Adipose tissue (tissue), 3 donors: Measurements from ENCODE around the gene LHX3. TPM values are rescaled to one million over a fixed set of nuclear protein-coding genes. Genes with fewer than 3 reads are reported as not detected.
"Not testable (repeated sequence)": the region's sequence is repeated elsewhere in the genome, so short reads cannot be mapped to it uniquely, and the experiment has no call there.

Experiments used
- H3K27ac ChIP-seq: one replicate; pipeline ENCODE4 v1.5.1; 2013; ENCODE audit warnings: low read depth, low read length
- WGBS, 3 donors: extraction: QIAGEN DNeasy Blood & Tissue Kit; methylation state at CpG; one replicate each; pipeline ENCODE4 v1.1.7; 2013; 5-methylcytosine and 5-hydroxymethylcytosine counted together
- polyA plus RNA-seq, 3 donors: library from polyadenylated mRNA; stranded (reverse); fragments of 200-250 nt; gene quantifications; one replicate each; pipeline ENCODE4 v1.2.3, GENCODE V29; 2013
- donor health status: healthy with polysubstance abuse.
- donor health status: Bipolar disorder and iron deficiency.
- donor health status: healthy.

The LHX3 gene
- polyA plus RNA-seq, 3 donors: 0.02 TPM; not detected in 2

- no peak overlapping the region for H3K27ac ChIP-seq
- 77 to 80% (median 79%) methylated on average over 23 to 24 of the region's 24 CpGs for WGBS, 3 donors
Measured at GRCh38 chr9:136153381-136154065, 51.4 kb downstream of the LHX3 start.

GRCh38 chr9:136152931-136153330 is 52.0 kb downstream of the LHX3 start:
- H3K27ac ChIP-seq: no peak overlapping the region
- 90 to 95% (median 91%) methylated on average over 12 of the region's 12 CpGs for WGBS, 3 donors

- 75 to 85% (median 84%) methylated on average over 4 of the region's 4 CpGs for WGBS, 3 donors
- no peak overlapping the region for H3K27ac ChIP-seq
Measured at GRCh38 chr9:136152543-136152866, 52.4 kb downstream of the LHX3 start.

GRCh38 chr9:136151848-136152542 is 52.9 kb downstream of the LHX3 start:
- no peak overlapping the region for H3K27ac ChIP-seq
- WGBS, 3 donors: 80 to 93% (median 84%) methylated on average over 27 of the region's 27 CpGs

GRCh38 chr9:136151214-136151804 is 53.6 kb downstream of the LHX3 start:
- H3K27ac ChIP-seq: no peak overlapping the region
- WGBS, 3 donors: 51 to 68% (median 51%) methylated on average over 25 of the region's 25 CpGs

- 79 to 86% (median 82%) methylated on average over 7 of the region's 7 CpGs for whole genome bisulfite sequencing, 3 donors
- H3K27ac ChIP-seq: not testable (repeated sequence)
Measured at GRCh38 chr9:136150664-136151213, 54.2 kb downstream of the LHX3 start.

- no peak overlapping the region for H3K27ac ChIP-seq
- WGBS, 3 donors: 85 to 87% (median 86%) methylated on average over 9 of the region's 9 CpGs
Measured at GRCh38 chr9:136149853-136150252, 55.1 kb downstream of the LHX3 start.

- 79 to 86% (median 81%) methylated on average over 12 of the region's 12 CpGs for WGBS, 3 donors
- H3K27ac ChIP-seq: no peak overlapping the region
Measured at GRCh38 chr9:136149337-136149736, 55.6 kb downstream of the LHX3 start.

GRCh38 chr9:136148766-136149165 is 56.2 kb downstream of the LHX3 start:
- WGBS, 3 donors: 81 to 85% (median 82%) methylated on average over 14 of the region's 14 CpGs
- no peak overlapping the region for H3K27ac ChIP-seq

GRCh38 chr9:136147890-136148714 is 56.8 kb downstream of the LHX3 start:
- WGBS, 3 donors: 23 to 36% (median 29%) methylated on average over 35 of the region's 35 CpGs
- no peak overlapping the region for H3K27ac ChIP-seq

- H3K27ac ChIP-seq: no peak overlapping the region
- WGBS, 3 donors: 66 to 74% (median 73%) methylated on average over 22 of the region's 22 CpGs
Measured at GRCh38 chr9:136147038-136147889, 57.7 kb downstream of the LHX3 start.

Other genes starting within 250 kb of the LHX3 start
- 10 to 100 TPM; 18.6 to 37.1 (median 28.4) TPM for gene UBAC1, start 243.8 kb downstream of the LHX3 start, polyA plus RNA-seq
- 10 to 100 TPM in 1 of 3 donors, 1 to 10 TPM in 2; 5.3 to 15.5 (median 9.1) TPM for gene NACC2, start 109.8 kb downstream of the LHX3 start, polyA plus RNA-seq
- gene TMEM250, start 86.3 kb downstream of the LHX3 start, polyA plus RNA-seq: 10 to 100 TPM; 14.9 to 25.9 (median 20.4) TPM
- 1 to 10 TPM; 4.5 to 7.3 (median 6.8) TPM for gene QSOX2, start 40.7 kb upstream of the LHX3 start, polyA plus RNA-seq
- gene CCDC187, start 99.0 kb upstream of the LHX3 start, polyA plus RNA-seq: under 1 TPM in 2 of 3 donors, not detected in 1; 0.03 to 0.18 TPM
- 10 to 100 TPM in 2 of 3 donors, 1 to 10 TPM in 1; 5.8 to 14.9 (median 11.0) TPM for gene GPSM1, start 122.4 kb upstream of the LHX3 start, polyA plus RNA-seq
- 10 to 100 TPM; 10.8 to 19.0 (median 15.6) TPM for gene DNLZ, start 158.6 kb upstream of the LHX3 start, polyA plus RNA-seq
- gene CARD9, start 168.5 kb upstream of the LHX3 start, polyA plus RNA-seq: 1 to 10 TPM in 2 of 3 donors, under 1 TPM in 1; 0.66 to 2.6 (median 2.2) TPM
- gene SNAPC4, start 195.0 kb upstream of the LHX3 start, polyA plus RNA-seq: 1 to 10 TPM; 4.3 to 6.7 (median 4.9) TPM
- 10 to 100 TPM; 22.3 to 28.2 (median 24.7) TPM for gene ENTR1, start 205.5 kb upstream of the LHX3 start, polyA plus RNA-seq
- 10 to 100 TPM; 22.1 to 63.6 (median 22.9) TPM for gene PMPCA, start 205.5 kb upstream of the LHX3 start, polyA plus RNA-seq
- 10 to 100 TPM in 1 of 3 donors, 1 to 10 TPM in 2; 4.8 to 10.9 (median 9.4) TPM for gene INPP5E, start 234.7 kb upstream of the LHX3 start, polyA plus RNA-seq